SK-N-SH (cell line): ENCODE results near the gene OVOL3.

Experiments
- CTCF ChIP-seq: fragments of 200-600 bp; sonication (generic); IDR thresholded peaks from 2 replicates; pipeline ENCODE4 v1.6.1; 2017; ENCODE audit warnings: antibody characterized with exemption, mild to moderate bottlenecking, moderate library complexity
- FOXJ3 ChIP-seq: sonication (generic); formaldehyde crosslinking; IDR thresholded peaks from 2 replicates; pipeline ENCODE4 v1.5.1; 2020; ENCODE audit warnings: mild to moderate bottlenecking, missing genetic modification reagents
- MEF2A ChIP-seq: IDR thresholded peaks from 2 replicates; pipeline ENCODE4 v1.4.0; 2012; ENCODE audit warnings: low read depth, borderline replicate concordance
- MXI1 ChIP-seq: IDR thresholded peaks from 2 replicates; pipeline ENCODE4 v1.6.1; 2012; ENCODE audit warnings: mild to moderate bottlenecking, low read depth, low read length, improper control_type of control experiment
- POLR2AphosphoS5 ChIP-seq: IDR thresholded peaks from 2 replicates; pipeline ENCODE4 v1.6.1; 2012; ENCODE audit warnings: low read depth, low read length
- TAF1 ChIP-seq: IDR thresholded peaks from 2 replicates; pipeline ENCODE4 v1.6.1; 2012; ENCODE audit warnings: low read depth, mild to moderate bottlenecking, low read length, moderate library complexity, borderline replicate concordance
- YY1 ChIP-seq: IDR thresholded peaks from 2 replicates; pipeline ENCODE4 v1.4.0; 2012; ENCODE audit warnings: low read depth, mild to moderate bottlenecking
- ZBTB33 ChIP-seq: IDR thresholded peaks from 2 replicates; pipeline ENCODE4 v1.4.0; 2012; ENCODE audit warnings: low read depth, borderline replicate concordance
- TF ChIP-seq, protein P1 (sequence below): IDR thresholded peaks from 2 replicates; pipeline ENCODE4 v1.4.0; 2012; ENCODE audit warnings: low read depth, borderline replicate concordance

DNA sequence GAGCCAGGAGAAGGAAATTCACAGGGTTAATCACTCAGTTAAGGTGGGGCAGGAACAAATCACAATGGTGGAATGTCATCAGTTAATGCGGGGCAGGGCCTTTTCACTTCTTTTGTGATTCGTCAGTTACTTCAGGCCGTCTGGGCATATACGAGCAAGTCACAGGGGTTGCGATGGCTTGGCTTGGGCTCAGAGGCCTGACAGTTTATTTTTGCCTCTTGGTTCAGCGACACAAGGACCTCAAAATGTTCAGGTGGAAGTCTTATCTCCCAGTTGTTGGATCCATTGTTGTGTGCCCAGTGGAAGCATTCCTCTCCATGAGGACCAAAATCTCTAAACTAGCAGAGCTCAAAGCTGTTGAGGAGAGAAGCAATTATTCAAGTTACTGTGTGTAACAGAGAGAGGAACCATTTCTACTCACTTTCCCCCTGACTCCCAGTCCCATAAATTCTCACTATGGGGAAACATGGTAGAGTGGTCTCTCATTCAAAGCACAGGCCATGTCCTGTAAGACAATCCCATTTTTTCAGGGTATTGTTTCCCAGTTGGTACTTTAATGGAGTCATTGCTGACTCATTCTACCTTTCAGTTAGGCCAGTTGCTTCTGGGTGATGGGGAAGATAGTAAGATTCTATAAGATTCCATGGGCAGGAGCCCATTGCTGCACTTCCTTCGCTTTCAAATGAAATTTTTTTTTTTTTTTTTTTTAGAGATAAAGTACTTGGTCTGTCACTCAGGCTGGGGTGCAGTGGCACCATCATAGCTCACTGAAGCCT is 50.1 kb downstream of the OVOL3 start:
- no peak for TF ChIP-seq TAF1
- TF ChIP-seq MEF2A, result no peak
- TF ChIP-seq POLR2AphosphoS5, result no peak
- TF ChIP-seq CTCF, result no peak
- no peak for TF ChIP-seq FOXJ3 (CRISPR knock-in tag)
- TF ChIP-seq MXI1, result no peak
- TF ChIP-seq, protein P1, sequence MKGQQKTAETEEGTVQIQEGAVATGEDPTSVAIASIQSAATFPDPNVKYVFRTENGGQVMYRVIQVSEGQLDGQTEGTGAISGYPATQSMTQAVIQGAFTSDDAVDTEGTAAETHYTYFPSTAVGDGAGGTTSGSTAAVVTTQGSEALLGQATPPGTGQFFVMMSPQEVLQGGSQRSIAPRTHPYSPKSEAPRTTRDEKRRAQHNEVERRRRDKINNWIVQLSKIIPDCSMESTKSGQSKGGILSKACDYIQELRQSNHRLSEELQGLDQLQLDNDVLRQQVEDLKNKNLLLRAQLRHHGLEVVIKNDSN, result no peak
- TF ChIP-seq ZBTB33, result no peak
- no peak for TF ChIP-seq YY1
